Endodermal cell (in vitro differentiated cells): ENCODE data around the gene CYP2R1. TPM values are rescaled to one million over a fixed set of nuclear protein-coding genes. Genes with fewer than 3 reads are reported as not detected.
"Not testable (repeated sequence)": the region's sequence is repeated elsewhere in the genome, so short reads cannot be mapped to it uniquely, and the experiment has no call there.

Experiments
- DNase-seq: peaks from one replicate; pipeline ENCODE4 v3.0.0-alpha.2; 2017
- H3K27ac ChIP-seq: 2 replicates; pipeline ENCODE4 v1.5.1; 2013; ENCODE audit warnings: mild to moderate bottlenecking, low read depth, low read length, moderate library complexity
- H3K27me3 ChIP-seq: 2 replicates; pipeline ENCODE4 v1.6.1; 2013; ENCODE audit warnings: mild to moderate bottlenecking, low read length, moderate library complexity; ENCODE audit not compliant: insufficient read depth, control insufficient read depth, poor library complexity, severe bottlenecking
- H3K36me3 ChIP-seq: 2 replicates; pipeline ENCODE4 v1.7.0; 2013; ENCODE audit warnings: mild to moderate bottlenecking, low read length, moderate library complexity; ENCODE audit not compliant: control insufficient read depth, insufficient read depth
- H3K4me1 ChIP-seq: one replicate; pipeline ENCODE4 v1.7.0; 2013; ENCODE audit warnings: low read length; ENCODE audit not compliant: control insufficient read depth, insufficient read depth
- H3K4me3 ChIP-seq: 2 replicates; pipeline ENCODE4 v1.5.1; 2013; ENCODE audit warnings: mild to moderate bottlenecking, low read length, moderate library complexity
- H3K9ac ChIP-seq: 2 replicates; pipeline ENCODE4 v1.6.1; 2013; ENCODE audit warnings: mild to moderate bottlenecking, low read length, moderate library complexity; ENCODE audit not compliant: poor library complexity, severe bottlenecking; ENCODE audit errors: extremely low read depth
- H3K9me3 ChIP-seq: 2 replicates; pipeline ENCODE4 v1.6.1; 2013; ENCODE audit warnings: mild to moderate bottlenecking, low read length, moderate library complexity; ENCODE audit not compliant: control insufficient read depth
- H3K27ac Mint-ChIP-seq: 2 replicates; pipeline ENCODE4 v1.8.0; 2020; ENCODE audit warnings: mixed read lengths
- H3K27me3 Mint-ChIP-seq: 2 replicates; pipeline ENCODE4 v1.8.0; 2021; ENCODE audit warnings: mild to moderate bottlenecking, mixed read lengths; ENCODE audit not compliant: insufficient read depth
- H3K36me3 Mint-ChIP-seq: 2 replicates; pipeline ENCODE4 v1.8.0; 2020; ENCODE audit warnings: low read depth, mixed read lengths
- H3K4me1 Mint-ChIP-seq: 2 replicates; pipeline ENCODE4 v1.8.0; 2020; ENCODE audit warnings: mixed read lengths
- H3K4me3 Mint-ChIP-seq: 2 replicates; pipeline ENCODE4 v1.8.0; 2020; ENCODE audit warnings: mild to moderate bottlenecking, moderate library complexity, mixed read lengths
- H3K9me3 Mint-ChIP-seq: 2 replicates; pipeline ENCODE4 v1.8.0; 2020; ENCODE audit warnings: mild to moderate bottlenecking, mixed read lengths
- WGBS, 2 experiments: methylation state at CpG; one replicate each; pipeline versions ENCODE4 v1.1.5 to v1.1.7; 2013; ENCODE audit warnings: missing lambda C conversion rate in 2 of 2, mixed read lengths in 1 of 2; ENCODE audit not compliant: insufficient coverage in 1 of 2, insufficient read length in 1 of 2; 5-methylcytosine and 5-hydroxymethylcytosine counted together
- total RNA-seq, 2 donors: library from RNA; stranded (reverse); fragmentation: NEBNext Ultra II Directional in 1 of 2; extraction: Animal tissue kit (Norgen Biotek cat#: 25700) in 1 of 2; gene quantifications; 2 replicates in 1 of 2; 3 replicates in 1 of 2; pipeline ENCODE4 v1.2.1, GENCODE V29; 2021
- TF ChIP-seq, protein P1 (sequence below): fragments of 200-600 bp; sonication (generic); conservative IDR thresholded peaks from 2 replicates; pipeline ENCODE4 v1.5.0; 2021; ENCODE audit warnings: antibody characterized with exemption, mild to moderate bottlenecking

CYP2R1 gene
- total RNA-seq, 2 donors from 2014 or later, result 10.4 to 12.4 TPM

DNA sequence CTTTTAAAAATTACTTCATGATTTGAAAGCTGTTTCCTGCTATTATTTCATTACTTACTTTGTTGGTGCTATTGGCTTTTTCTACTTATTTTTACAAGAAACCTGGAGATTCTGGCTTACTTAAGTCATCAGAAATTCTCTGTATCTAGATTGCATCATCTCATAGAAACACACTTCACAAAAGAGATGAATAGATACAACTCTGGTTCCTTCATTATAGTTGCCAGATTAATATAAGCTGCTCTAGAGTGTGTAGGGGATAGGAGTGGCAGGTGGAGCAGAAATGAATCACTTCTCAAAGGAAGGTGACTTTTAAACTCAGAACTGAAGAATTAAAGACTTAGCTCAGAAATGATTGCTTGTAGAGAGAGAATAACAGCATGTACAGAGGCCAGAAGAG is 20.0 kb downstream of the CYP2R1 start:
- Mint-ChIP-seq H3K27ac (no peak overlapping the region), H3K9me3 (no peaks in the 10 kb centered on the region), H3K4me1 (no peaks in the 10 kb centered on the region), H3K36me3 (no peaks in the 10 kb centered on the region), H3K27me3 (no peaks in the 10 kb centered on the region), H3K4me3 (no peak overlapping the region)
- TF ChIP-seq, protein P1, sequence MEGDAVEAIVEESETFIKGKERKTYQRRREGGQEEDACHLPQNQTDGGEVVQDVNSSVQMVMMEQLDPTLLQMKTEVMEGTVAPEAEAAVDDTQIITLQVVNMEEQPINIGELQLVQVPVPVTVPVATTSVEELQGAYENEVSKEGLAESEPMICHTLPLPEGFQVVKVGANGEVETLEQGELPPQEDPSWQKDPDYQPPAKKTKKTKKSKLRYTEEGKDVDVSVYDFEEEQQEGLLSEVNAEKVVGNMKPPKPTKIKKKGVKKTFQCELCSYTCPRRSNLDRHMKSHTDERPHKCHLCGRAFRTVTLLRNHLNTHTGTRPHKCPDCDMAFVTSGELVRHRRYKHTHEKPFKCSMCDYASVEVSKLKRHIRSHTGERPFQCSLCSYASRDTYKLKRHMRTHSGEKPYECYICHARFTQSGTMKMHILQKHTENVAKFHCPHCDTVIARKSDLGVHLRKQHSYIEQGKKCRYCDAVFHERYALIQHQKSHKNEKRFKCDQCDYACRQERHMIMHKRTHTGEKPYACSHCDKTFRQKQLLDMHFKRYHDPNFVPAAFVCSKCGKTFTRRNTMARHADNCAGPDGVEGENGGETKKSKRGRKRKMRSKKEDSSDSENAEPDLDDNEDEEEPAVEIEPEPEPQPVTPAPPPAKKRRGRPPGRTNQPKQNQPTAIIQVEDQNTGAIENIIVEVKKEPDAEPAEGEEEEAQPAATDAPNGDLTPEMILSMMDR, result no peak
- no peaks in the 10 kb centered on the region for H3K36me3 ChIP-seq
- no peaks in the 10 kb centered on the region for H3K27me3 ChIP-seq
- H3K9ac ChIP-seq, result no peak overlapping the region
- H3K4me1 ChIP-seq, result no peaks in the 10 kb centered on the region
- H3K9me3 ChIP-seq, result no peaks in the 10 kb centered on the region
- H3K4me3 ChIP-seq, result no peak overlapping the region
- H3K27ac ChIP-seq, result no peak overlapping the region
- no peak for DNase-seq

DNA sequence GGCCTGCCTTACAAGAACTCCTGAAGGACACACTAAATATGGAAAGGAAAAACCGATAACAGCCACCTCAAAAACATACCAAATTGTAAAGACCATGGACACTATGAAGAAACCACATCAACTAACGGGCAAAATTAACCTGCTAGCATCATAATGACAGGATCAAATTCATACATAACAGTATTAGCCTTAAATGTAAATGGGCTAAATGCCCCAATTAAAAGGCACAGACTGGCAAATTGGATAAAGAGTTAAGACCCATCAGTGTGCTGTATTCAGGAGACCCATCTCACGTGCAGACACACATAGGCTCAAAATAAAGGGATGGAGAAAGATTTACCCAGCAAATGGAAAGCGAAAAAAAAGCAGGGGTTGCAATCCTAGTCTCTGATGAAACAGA is 28.3 kb downstream of the CYP2R1 start:
- 95 to 100% methylated on average over 1 to 4 of the region's 4 CpGs for WGBS, 2 experiments
- H3K4me3 ChIP-seq, DNase-seq, H3K9ac ChIP-seq, H3K27me3 ChIP-seq, H3K27ac ChIP-seq, H3K36me3 ChIP-seq, H3K27me3 Mint-ChIP-seq, H3K4me1 Mint-ChIP-seq, H3K27ac Mint-ChIP-seq, H3K9me3 ChIP-seq, H3K4me3 Mint-ChIP-seq, H3K4me1 ChIP-seq: not testable (repeated sequence)
- Mint-ChIP-seq H3K9me3 (peaks cover 14% of the 10 kb centered on the region), H3K36me3 (peaks cover 20% of the 10 kb centered on the region)

DNA sequence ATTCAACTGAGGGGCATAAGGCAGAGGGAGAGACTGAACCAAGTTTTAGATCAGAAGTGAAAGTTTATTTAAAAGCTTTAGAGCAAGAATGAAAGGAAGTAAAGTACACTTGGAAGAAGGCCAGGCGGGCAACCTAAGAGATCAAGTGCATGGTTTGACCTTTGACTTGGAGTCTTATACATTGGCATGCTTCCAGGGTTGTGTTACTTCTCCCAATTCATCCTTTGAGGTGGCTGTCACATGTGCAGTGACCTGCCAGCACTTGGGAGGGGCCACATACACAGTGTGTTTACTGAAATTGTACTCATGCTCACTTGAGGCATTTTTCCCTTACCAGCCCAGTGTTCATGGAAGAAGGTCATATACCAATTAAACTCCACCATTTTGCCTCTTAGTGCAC is 30.4 kb downstream of the CYP2R1 start:
- no peaks in the 10 kb centered on the region for H3K36me3 ChIP-seq
- H3K27ac Mint-ChIP-seq, result no peak overlapping the region
- H3K36me3 Mint-ChIP-seq, result peaks cover 20% of the 10 kb centered on the region
- H3K9me3 Mint-ChIP-seq, result peaks cover 14% of the 10 kb centered on the region
- no peak overlapping the region for H3K4me3 Mint-ChIP-seq
- no peaks in the 10 kb centered on the region for H3K27me3 Mint-ChIP-seq
- no peak overlapping the region for H3K27ac ChIP-seq
- WGBS, 2 experiments, result 89 to 93% methylated on average over 1 of the region's 1 CpG
- no peaks in the 10 kb centered on the region for H3K4me1 Mint-ChIP-seq
- TF ChIP-seq, protein P1, result no peak
- DNase-seq, result no peak
- no peaks in the 10 kb centered on the region for H3K9me3 ChIP-seq
- no peaks in the 10 kb centered on the region for H3K27me3 ChIP-seq
- H3K4me3 ChIP-seq, result no peak overlapping the region
- H3K4me1 ChIP-seq, result no peaks in the 10 kb centered on the region
- H3K9ac ChIP-seq, result no peak overlapping the region

DNA sequence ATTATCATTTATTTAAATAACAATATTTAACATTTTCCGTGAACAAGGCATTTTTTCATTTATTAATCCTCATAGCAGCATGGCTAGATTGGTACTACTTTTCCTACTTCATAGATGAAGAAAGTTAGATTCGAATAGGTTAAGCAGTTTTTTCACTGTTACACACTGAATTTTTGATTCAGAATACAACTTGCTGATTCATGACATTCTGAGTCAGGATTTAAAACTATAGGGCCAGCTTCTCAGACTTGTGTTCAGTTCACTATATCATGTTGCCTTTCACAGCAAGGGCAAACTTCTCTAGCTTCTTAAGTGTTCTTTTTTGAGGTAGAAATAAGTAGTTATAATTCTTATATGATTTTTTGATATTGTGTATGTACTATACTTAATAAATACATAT is 31.5 kb downstream of the CYP2R1 start:
- H3K36me3 ChIP-seq, result no peaks in the 10 kb centered on the region
- TF ChIP-seq, protein P1, result no peak

More for the DNA sequence above, 31.5 kb downstream of the CYP2R1 start:
- Histone ChIP-seq H3K27me3 (no peaks in the 10 kb centered on the region), H3K9me3 (peaks cover 8% of the 10 kb centered on the region), H3K4me3 (no peak overlapping the region), H3K9ac (no peak overlapping the region), H3K4me1 (no peaks in the 10 kb centered on the region), H3K27ac (no peak overlapping the region)
- peaks cover 20% of the 10 kb centered on the region for H3K36me3 Mint-ChIP-seq
- no peaks in the 10 kb centered on the region for H3K27me3 Mint-ChIP-seq
- no peak for DNase-seq
- H3K4me3 Mint-ChIP-seq, result no peak overlapping the region
- H3K27ac Mint-ChIP-seq, result no peak overlapping the region
- no peaks in the 10 kb centered on the region for H3K4me1 Mint-ChIP-seq
- WGBS, 2 experiments, result 83 to 94% methylated on average over 1 to 2 of the region's 2 CpGs
- peaks cover 23% of the 10 kb centered on the region for H3K9me3 Mint-ChIP-seq
